HG02571 (cell line): ENCODE results near the gene PMEL.
"Not testable (repeated sequence)": the region's sequence is repeated elsewhere in the genome, so short reads cannot be mapped to it uniquely, and the experiment has no call there.

Experiments
- ATAC-seq: cut with Tn5 transposase; IDR thresholded peaks from one replicate; pipeline ENCODE4 v1.9.1; 2021; ENCODE audit warnings: mild to moderate bottlenecking, moderate library complexity; ENCODE audit not compliant: unreplicated experiment

The PMEL gene

DNA sequence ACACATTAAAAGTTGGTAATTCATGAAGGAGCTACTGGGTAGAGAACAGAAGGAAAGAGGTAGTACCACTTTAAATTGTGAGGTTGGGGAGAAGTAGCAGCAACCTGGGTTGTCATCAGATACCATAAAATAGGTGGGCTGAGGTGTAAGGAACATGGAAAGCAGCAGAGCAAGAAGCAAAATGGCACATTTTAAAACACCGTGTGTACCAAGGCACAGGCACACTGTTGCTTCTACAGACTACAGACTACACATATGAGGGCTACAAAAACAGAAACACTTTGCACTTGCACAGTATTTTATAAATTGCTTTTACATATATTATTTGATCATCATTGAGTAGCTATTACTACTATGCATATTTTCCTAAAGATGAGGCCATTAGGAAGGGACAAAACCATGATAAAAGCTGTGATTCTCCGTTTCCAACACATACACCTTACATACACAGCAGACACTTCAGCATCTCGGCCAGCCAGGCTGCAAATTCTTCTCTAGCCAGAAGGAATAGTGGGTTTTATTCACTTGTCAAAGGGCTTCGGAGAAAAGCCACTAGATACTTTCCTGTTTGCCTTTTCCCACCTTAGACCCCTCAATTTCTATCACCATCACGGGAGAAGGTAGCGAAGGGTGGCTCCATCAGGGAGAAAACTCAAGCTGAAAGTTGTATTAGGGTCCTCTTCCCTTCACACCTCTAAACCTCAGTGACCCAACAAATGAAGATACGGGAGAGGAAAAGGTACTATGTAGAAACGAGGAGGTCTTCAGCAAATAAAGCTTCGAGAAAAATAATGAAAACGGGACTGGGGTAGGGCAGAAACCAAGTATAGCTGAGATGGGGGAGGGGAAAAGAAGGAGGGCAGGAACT, 39.7 kb downstream of the PMEL start:
- ATAC-seq, result no peak

GRCh38 chr12:55925371-55925770, 40.5 kb downstream of the PMEL start:
- ATAC-seq, result no peak

- not testable (repeated sequence) for ATAC-seq
These were observed 42.2 kb downstream of the PMEL start for GRCh38 chr12:55923648-55924047.

GRCh38 chr12:55922126-55922525, 43.7 kb downstream of the PMEL start:
- no peak for ATAC-seq

GRCh38 chr12:55919032-55919431, 46.8 kb downstream of the PMEL start:
- not testable (repeated sequence) for ATAC-seq

DNA sequence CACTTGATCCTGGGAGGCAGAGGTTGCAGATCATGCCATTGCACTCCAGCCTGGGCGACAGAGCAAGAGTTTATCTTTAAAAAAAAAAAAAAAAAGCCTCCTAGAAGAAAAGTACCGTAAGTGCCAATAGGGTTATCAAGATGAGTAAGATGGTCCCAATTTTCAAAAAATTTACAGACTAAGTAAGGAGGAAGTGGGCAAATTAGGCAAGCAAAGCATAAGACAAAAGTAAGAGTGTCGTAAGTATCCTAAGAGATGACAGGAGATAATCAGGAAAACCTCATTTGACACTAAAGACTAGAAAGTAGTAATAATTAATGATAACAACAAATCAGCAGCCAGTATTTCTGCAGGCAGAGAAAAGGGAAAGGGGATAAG, 50.4 kb downstream of the PMEL start:
- ATAC-seq, result no peak

DNA sequence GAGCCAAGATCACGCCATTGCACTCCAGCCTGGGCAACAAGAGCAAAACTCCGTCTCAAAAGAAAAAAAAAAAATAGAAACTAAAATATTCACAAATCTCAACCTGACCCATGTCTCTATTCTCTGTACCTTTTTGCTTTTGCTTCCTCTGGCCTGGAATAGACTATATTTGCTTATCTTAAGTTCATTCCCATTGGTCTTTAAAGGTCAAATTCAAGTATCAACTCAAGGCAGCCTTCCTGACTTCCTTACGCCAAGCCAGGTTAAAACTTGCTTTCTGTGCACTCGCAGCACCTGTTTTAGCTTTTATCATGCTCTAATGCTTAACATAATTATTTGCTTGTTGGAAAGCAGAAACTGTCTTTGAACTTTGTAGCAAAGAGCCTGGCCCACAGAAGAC, 52.9 kb downstream of the PMEL start:
- no peak for ATAC-seq

- ATAC-seq, result no peak
These were observed 56.3 kb downstream of the PMEL start for GRCh38 chr12:55909513-55909884.

GRCh38 chr12:55908726-55909512, 56.9 kb downstream of the PMEL start:
- no peak for ATAC-seq

- ATAC-seq, result no peak
These were observed 59.8 kb downstream of the PMEL start for GRCh38 chr12:55906056-55906455.
